Endothelial cell of umbilical vein (primary cell): ENCODE results near the gene TF. TPM values are rescaled to one million over a fixed set of nuclear protein-coding genes. Genes with fewer than 3 reads are reported as not detected.

ENCODE experiments used
- BruUV-seq: library from RNA; stranded (reverse); fragments of 400-500 nt; replicated peaks from 2 replicates; lab custom pipeline; 2021; lab: Mats Ljungman, UMichigan
- CTCF ChIA-PET: fragments of 300-600, 350-600 bp; sonication (Branson Sonifier 250); formaldehyde crosslinking; loops from one replicate; lab custom pipeline; 2021; ENCODE audit warnings: antibody characterized with exemption, inconsistent platforms; lab: Charles Lee
- POLR2A ChIA-PET: fragments of 300-600, 350-600 bp; sonication (Branson Sonifier 250); formaldehyde crosslinking; loops from one replicate; lab custom pipeline; 2021; ENCODE audit warnings: antibody characterized with exemption, inconsistent platforms; lab: Charles Lee
- DNase-seq: peaks from one replicate; pipeline ENCODE4 v3.0.0-alpha.2; 2011; ENCODE audit warnings: low read depth, low spot score
- FAIRE-seq: peaks from 2 replicates; lab custom pipeline; 2011; peaks lifted over from hg19 to GRCh38; lab: Jason Lieb, UNC
- H2AFZ ChIP-seq: 2 replicates; pipeline ENCODE4 v1.6.0; 2012; ENCODE audit warnings: low read depth, low read length, control low read depth, inconsistent platforms
- H3K27ac ChIP-seq: 2 replicates; pipeline ENCODE4 v1.5.1; 2011; ENCODE audit warnings: low read depth, mild to moderate bottlenecking, control low read depth, low read length, moderate library complexity; ENCODE audit not compliant: insufficient read depth
- H3K27me3 ChIP-seq, 2 experiments: 2 replicates each; pipeline versions ENCODE4 v1.6.0 to v1.6.1; 2011; ENCODE audit warnings: low read length in 2 of 2, mixed read lengths in 1 of 2; ENCODE audit not compliant: control insufficient read depth in 2 of 2, insufficient read depth in 2 of 2
- H3K36me3 ChIP-seq, 2 experiments: 2 replicates in 1 of 2; 3 replicates in 1 of 2; pipeline ENCODE4 v1.5.1; 2011; ENCODE audit warnings: low read length in 2 of 2, mild to moderate bottlenecking in 1 of 2, moderate library complexity in 1 of 2; ENCODE audit not compliant: control insufficient read depth in 2 of 2, insufficient read depth in 2 of 2; ENCODE audit errors: extremely low read depth in 1 of 2
- H3K4me1 ChIP-seq: 3 replicates; pipeline ENCODE4 v1.5.1; 2011; ENCODE audit warnings: mild to moderate bottlenecking, low read length; ENCODE audit not compliant: control insufficient read depth, insufficient read depth; ENCODE audit errors: extremely low read depth
- H3K4me2 ChIP-seq: 2 replicates; pipeline ENCODE4 v1.6.1; 2011; ENCODE audit warnings: low read length, control low read depth, mixed read lengths; ENCODE audit not compliant: insufficient read depth
- H3K4me3 ChIP-seq, 3 experiments: fragments of 200-600 bp in 1 of 3; sonication (generic), shearing (Covaris generic) in 1 of 3; replicated peaks in 1 of 3; 2 replicates each; pipeline ENCODE4 v1.5.1; 2011 to 2016; ENCODE audit warnings: control low read depth in 3 of 3, low read length in 3 of 3, mild to moderate bottlenecking in 2 of 3, inconsistent platforms in 1 of 3, low read depth in 1 of 3, moderate library complexity in 1 of 3; ENCODE audit not compliant: insufficient read depth in 1 of 3
- H3K79me2 ChIP-seq: 2 replicates; pipeline ENCODE4 v1.6.0; 2012; ENCODE audit warnings: low read length, inconsistent platforms; ENCODE audit not compliant: control insufficient read depth, insufficient read depth
- H3K9ac ChIP-seq: replicated peaks from 2 replicates; pipeline ENCODE3; 2011; ENCODE audit warnings: low read length, control low read depth; ENCODE audit not compliant: insufficient read depth; ENCODE audit errors: extremely low read depth
- H3K9me1 ChIP-seq: replicated peaks from 3 replicates; pipeline ENCODE4 v1.6.0; 2011; ENCODE audit warnings: mild to moderate bottlenecking, low read length; ENCODE audit not compliant: control insufficient read depth, insufficient read depth; ENCODE audit errors: extremely low read depth
- H3K9me3 ChIP-seq: replicated peaks from 2 replicates; pipeline ENCODE4 v1.5.1; 2012; ENCODE audit warnings: low read length, inconsistent platforms; ENCODE audit not compliant: control insufficient read depth, insufficient read depth
- H4K20me1 ChIP-seq: replicated peaks from 2 replicates; pipeline ENCODE3; 2011; ENCODE audit warnings: mild to moderate bottlenecking, low read length; ENCODE audit not compliant: control insufficient read depth, insufficient read depth; ENCODE audit errors: extremely low read depth
- CTCF ChIP-seq, 2 donors: IDR thresholded peaks; 1 replicate in 1 of 2; 2 replicates in 1 of 2; pipeline ENCODE4 v1.5.1; 2011; ENCODE audit warnings: low read length in 2 of 2, mild to moderate bottlenecking in 2 of 2, moderate library complexity in 2 of 2, control low read depth in 1 of 2, inconsistent platforms in 1 of 2, low read depth in 1 of 2; ENCODE audit not compliant: insufficient read depth in 1 of 2; ENCODE audit errors: extremely low read depth in 1 of 2
- EZH2 ChIP-seq: IDR thresholded peaks from 2 replicates; pipeline ENCODE4 v1.6.1; 2012; ENCODE audit warnings: borderline replicate concordance, low read depth, mild to moderate bottlenecking, moderate library complexity, low read length, inconsistent platforms; ENCODE audit not compliant: severe bottlenecking
- FOS ChIP-seq: IDR thresholded peaks from 2 replicates; pipeline ENCODE4 v1.6.1; 2011; ENCODE audit warnings: mild to moderate bottlenecking, low read length, moderate library complexity, borderline replicate concordance; ENCODE audit not compliant: insufficient read depth
- GATA2 ChIP-seq: IDR thresholded peaks from 2 replicates; pipeline ENCODE4 v1.7.0; 2011; ENCODE audit warnings: low read depth, mild to moderate bottlenecking, moderate library complexity, mixed read lengths, low read length; ENCODE audit not compliant: insufficient read length, insufficient read depth
- JUN ChIP-seq: IDR thresholded peaks from 2 replicates; pipeline ENCODE4 v1.6.1; 2011; ENCODE audit warnings: borderline replicate concordance, low read depth; ENCODE audit not compliant: insufficient read length, insufficient read depth
- POLR2A ChIP-seq: IDR thresholded peaks from 2 replicates; pipeline ENCODE4 v1.6.1; 2012; ENCODE audit warnings: low read depth, mild to moderate bottlenecking, control low read depth, low read length
- POLR2AphosphoS5 ChIP-seq: IDR thresholded peaks from 2 replicates; pipeline ENCODE4 v1.6.1; 2012; ENCODE audit warnings: low read depth, mild to moderate bottlenecking, control low read depth, low read length, moderate library complexity; ENCODE audit not compliant: insufficient read depth
- dilution Hi-C: fragments of 300-500 bp; cut with MboI; formaldehyde crosslinking; loops from one replicate; pipeline ENCODE4 v1.15.0; 2019; ENCODE audit warnings: low sequenced_read_pairs; ENCODE audit not compliant: extremely low pct_ligation_motif_present
- intact Hi-C: fragments of 100-400 bp; cut with micrococcal nuclease; formaldehyde crosslinking; loops from one replicate; pipeline ENCODE4 v1.10.0; 2022
- polyA plus RNA-seq, 4 experiments: library from polyadenylated mRNA; depleted of rRNA in 3 of 4; stranded (reverse) in 3 of 4; unstranded in 1 of 4; fragments of >200 nt; gene quantifications; 2 replicates each; pipeline versions ENCODE4 v1.2.1 to v1.2.3, GENCODE V29; 2011 to 2012; ENCODE audit warnings: missing spikeins in 1 of 4
- total RNA-seq: library from RNA; stranded (reverse); gene quantifications from 2 replicates; pipeline ENCODE4 v1.2.3, GENCODE V29; 2021
- TF ChIP-seq, protein P1 (sequence below): IDR thresholded peaks from 2 replicates; pipeline ENCODE4 v1.6.1; 2011; ENCODE audit not compliant: insufficient read depth, insufficient read length

TF gene
- total and polyA plus RNA-seq, 2 donors (not counting 3 experiments of a cell fraction or from before 2014, with no cell fraction given): 0.32 to 0.69 TPM

GRCh38 chr3:133750259-133750656, 4.1 kb downstream of the TF start:
- H3K4me1 ChIP-seq: no peaks in the 10 kb centered on the region
- H4K20me1 ChIP-seq: no peaks in the 10 kb centered on the region
- H3K27ac ChIP-seq: no peak overlapping the region
- H3K9me1 ChIP-seq: no peaks in the 10 kb centered on the region
- no peak overlapping the region for H3K9ac ChIP-seq
- dilution Hi-C loops (no loop called here), intact Hi-C loops (no loop called here)
- POLR2A ChIA-PET: no interaction called here
- no peaks in the 10 kb centered on the region for H3K36me3 ChIP-seq
- H3K27me3 ChIP-seq: peaks cover 11 to 17% of the 10 kb centered on the region in 2 experiments
- DNase-seq (no peak), FAIRE-seq (no peak)
- TF ChIP-seq POLR2A (no peak), EZH2 (no peak), FOS (no peak), CTCF (IDR thresholded peaks at IDR 0.05; ENCODE audit: extremely low read depth in 1 of 2, insufficient read depth in 1 of 2, low read depth in 1 of 2, low read length in 2 of 2) (no peak)
- TF ChIP-seq, protein P1, sequence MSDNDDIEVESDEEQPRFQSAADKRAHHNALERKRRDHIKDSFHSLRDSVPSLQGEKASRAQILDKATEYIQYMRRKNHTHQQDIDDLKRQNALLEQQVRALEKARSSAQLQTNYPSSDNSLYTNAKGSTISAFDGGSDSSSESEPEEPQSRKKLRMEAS: no peak
- no peak overlapping the region for H2AFZ ChIP-seq
- CTCF ChIA-PET: no interaction called here
- H3K9me3 ChIP-seq: no peaks in the 10 kb centered on the region
- H3K79me2 ChIP-seq: no peaks in the 10 kb centered on the region
- no peak overlapping the region for H3K4me2 ChIP-seq
- H3K4me3 ChIP-seq: no peak overlapping the region
- no TSS peak for BruUV-seq

DNA sequence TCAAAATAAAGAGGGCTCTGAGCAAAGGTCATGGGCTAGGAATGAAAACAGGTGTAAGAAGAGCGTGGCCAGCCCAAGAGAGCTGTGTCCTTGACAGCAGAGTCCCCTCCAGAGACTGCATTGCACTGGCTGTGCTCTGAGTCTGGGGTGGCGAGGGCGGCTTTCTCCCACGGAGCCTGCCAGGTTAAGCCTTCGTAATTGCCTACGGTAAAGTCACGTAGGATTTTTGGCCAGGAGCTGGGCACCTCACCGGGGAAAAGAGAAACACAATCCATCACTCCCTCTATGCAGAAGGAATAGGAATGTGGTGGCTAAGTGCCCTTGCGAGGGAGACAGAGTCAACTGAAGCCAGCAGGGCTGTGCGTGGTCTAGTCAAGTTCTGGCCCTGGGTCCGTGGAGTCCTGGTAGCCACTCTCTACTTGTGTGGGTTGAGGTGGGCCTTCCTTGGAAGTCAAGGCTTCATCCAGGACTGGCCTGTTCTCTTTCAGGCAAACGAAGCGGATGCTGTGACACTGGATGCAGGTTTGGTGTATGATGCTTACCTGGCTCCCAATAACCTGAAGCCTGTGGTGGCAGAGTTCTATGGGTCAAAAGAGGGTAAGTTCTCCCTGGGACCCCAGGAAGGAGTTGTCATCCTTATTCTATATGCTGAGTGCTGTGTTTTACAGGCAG, 7.0 kb downstream of the TF start:
- DNase-seq (no peak), FAIRE-seq (no peak)
- TF ChIP-seq EZH2: no peak
- TF ChIP-seq CTCF (IDR thresholded peaks at IDR 0.05; ENCODE audit: extremely low read depth in 1 of 2, insufficient read depth in 1 of 2, low read depth in 1 of 2, low read length in 2 of 2): no peak
- no peak for TF ChIP-seq JUN
- no peak for TF ChIP-seq FOS
- no peak for TF ChIP-seq POLR2A
- TF ChIP-seq GATA2: no peak
- TF ChIP-seq, protein P1: no peak
- no peak for TF ChIP-seq POLR2AphosphoS5
- Histone ChIP-seq H3K4me3 (no peak overlapping the region), H3K4me2 (no peak overlapping the region), H3K9me3 (no peaks in the 10 kb centered on the region), H3K79me2 (no peaks in the 10 kb centered on the region), H3K4me1 (no peaks in the 10 kb centered on the region), H3K27me3 (no peaks in the 10 kb centered on the region), H3K27ac (no peak overlapping the region), H2AFZ (no peak overlapping the region), H3K9ac (no peak overlapping the region), H3K9me1 (no peaks in the 10 kb centered on the region), H4K20me1 (no peaks in the 10 kb centered on the region), H3K36me3 (no peaks in the 10 kb centered on the region)
- intact Hi-C loops (no loop called here), dilution Hi-C loops (no loop called here)
- POLR2A ChIA-PET: no interaction called here
- BruUV-seq: no TSS peak
- CTCF ChIA-PET: no interaction called here
